Measurements from ENCODE around the gene STK32C. TPM values are rescaled to one million over a fixed set of nuclear protein-coding genes. Genes with fewer than 3 reads are reported as not detected.

The STK32C gene
- total and polyA plus RNA-seq, 2 donors (not counting 1 experiment from before 2014, with no cell fraction given) = 9.9 to 16.8 TPM

- peaks cover 0 to 15% of the 10 kb centered on the region in 2 experiments for H3K36me3 ChIP-seq (replicated peaks in 1 of 2; ENCODE audit: control extremely low read depth in 1 of 2, control insufficient read depth in 1 of 2, extremely low read depth in 1 of 2, insufficient read depth in 2 of 2, low read length in 1 of 2)
- no peak for DNase-seq
- H3K4me2 ChIP-seq (replicated peaks; ENCODE audit: low read depth, low read length, poor library complexity, severe bottlenecking) = no peak overlapping the region
- Mint-ChIP-seq H3K9me3 (ENCODE audit: insufficient read depth) (no peaks in the 10 kb centered on the region), H3K27ac (peak overlapping the region; percentile 76), H3K4me1 (peaks cover 6% of the 10 kb centered on the region), H3K4me3 (no peak overlapping the region), H3K27me3 (no peaks in the 10 kb centered on the region)
- H3K9ac ChIP-seq (ENCODE audit: low read length) = no peak overlapping the region
- H3K4me1 ChIP-seq (ENCODE audit: control insufficient read depth in 2 of 2, insufficient read depth in 2 of 2, low read length in 2 of 2) = no peaks in the 10 kb centered on the region
- H3K9me3 ChIP-seq (ENCODE audit: control extremely low read depth in 1 of 3, control insufficient read depth in 2 of 3, insufficient read depth in 1 of 3, low read length in 2 of 3) = peaks cover 0 to 4% (median 0%) of the 10 kb centered on the region in 3 donors
- H3K4me3 ChIP-seq (ENCODE audit: control extremely low read depth in 1 of 5, extremely low read depth in 1 of 5, insufficient read depth in 1 of 5, low read depth in 2 of 5, low read length in 4 of 5) = no peak overlapping the region
- TF ChIP-seq EZH2 (IDR thresholded peaks at IDR 0.05; ENCODE audit: borderline replicate concordance, insufficient read depth, low read depth, low read length, poor library complexity, severe bottlenecking) (no peak), CTCF (IDR thresholded peaks at IDR 0.05) (no peak)
- no peak overlapping the region for H3K27ac ChIP-seq (ENCODE audit: low read length in 2 of 2)
- 86% methylated on average over 18 of the region's 23 CpGs for WGBS (ENCODE audit: insufficient coverage)
- no peak overlapping the region for H2AFZ ChIP-seq (ENCODE audit: insufficient read depth, low read depth, low read length, poor library complexity, severe bottlenecking)
- intact Hi-C loops (cut with micrococcal nuclease) = no loop called here
- no peaks in the 10 kb centered on the region for H3K27me3 ChIP-seq (replicated peaks in 1 of 4; ENCODE audit: control extremely low read depth in 1 of 4, control insufficient read depth in 3 of 4, insufficient read depth in 4 of 4, low read length in 3 of 4)
- no peaks in the 10 kb centered on the region for H4K20me1 ChIP-seq (ENCODE audit: control insufficient read depth, insufficient read depth, low read length, poor library complexity, severe bottlenecking)
- peak; percentile 39 for ATAC-seq (ENCODE audit: low read depth)
- POLR2A ChIA-PET = no interaction called here
- CTCF ChIA-PET = no interaction called here
- H3K79me2 ChIP-seq (ENCODE audit: control insufficient read depth, insufficient read depth, low read length) = no peaks in the 10 kb centered on the region
These were observed 39.6 kb upstream of the STK32C start for GRCh38 chr10:132347211-132347930.

GRCh38 chr10:132346806-132347205 is 39.1 kb upstream of the STK32C start:
- H3K9me3 Mint-ChIP-seq (ENCODE audit: insufficient read depth) = no peaks in the 10 kb centered on the region
- Histone ChIP-seq H4K20me1 (ENCODE audit: control insufficient read depth, insufficient read depth, low read length, poor library complexity, severe bottlenecking) (no peaks in the 10 kb centered on the region), H3K27me3 (replicated peaks in 1 of 4; ENCODE audit: control extremely low read depth in 1 of 4, control insufficient read depth in 3 of 4, insufficient read depth in 4 of 4, low read length in 3 of 4) (no peaks in the 10 kb centered on the region), H3K9ac (ENCODE audit: low read length) (no peak overlapping the region), H3K9me3 (ENCODE audit: control extremely low read depth in 1 of 3, control insufficient read depth in 2 of 3, insufficient read depth in 1 of 3, low read length in 2 of 3) (peaks cover 0 to 7% (median 0%) of the 10 kb centered on the region in 3 donors), H3K4me1 (ENCODE audit: control insufficient read depth in 2 of 2, insufficient read depth in 2 of 2, low read length in 2 of 2) (no peaks in the 10 kb centered on the region), H3K4me2 (replicated peaks; ENCODE audit: low read depth, low read length, poor library complexity, severe bottlenecking) (no peak overlapping the region), H3K27ac (ENCODE audit: low read length in 2 of 2) (no peak overlapping the region), H3K79me2 (ENCODE audit: control insufficient read depth, insufficient read depth, low read length) (no peaks in the 10 kb centered on the region), H3K36me3 (replicated peaks in 1 of 2; ENCODE audit: control extremely low read depth in 1 of 2, control insufficient read depth in 1 of 2, extremely low read depth in 1 of 2, insufficient read depth in 2 of 2, low read length in 1 of 2) (peaks cover 0 to 15% of the 10 kb centered on the region in 2 experiments), H2AFZ (ENCODE audit: insufficient read depth, low read depth, low read length, poor library complexity, severe bottlenecking) (no peak overlapping the region), H3K4me3 (ENCODE audit: control extremely low read depth in 1 of 5, extremely low read depth in 1 of 5, insufficient read depth in 1 of 5, low read depth in 2 of 5, low read length in 4 of 5) (no peak overlapping the region)
- H3K4me3 Mint-ChIP-seq = no peak overlapping the region
- intact Hi-C loops (cut with micrococcal nuclease) = no loop called here
- TF ChIP-seq CTCF (IDR thresholded peaks at IDR 0.05) (no peak), EZH2 (IDR thresholded peaks at IDR 0.05; ENCODE audit: borderline replicate concordance, insufficient read depth, low read depth, low read length, poor library complexity, severe bottlenecking) (no peak)
- ATAC-seq (ENCODE audit: low read depth) (no peak), DNase-seq (no peak)
- ChIA-PET POLR2A (no interaction called here), CTCF (no interaction called here)
- peaks cover 6% of the 10 kb centered on the region for H3K4me1 Mint-ChIP-seq
- no peaks in the 10 kb centered on the region for H3K27me3 Mint-ChIP-seq
- 97% methylated on average over 8 of the region's 9 CpGs for WGBS (ENCODE audit: insufficient coverage)
- peak overlapping the region; percentile 76 for H3K27ac Mint-ChIP-seq

All from B cell (primary cell).